Astrocyte (in vitro differentiated cells and primary cell): ENCODE measurements around the gene MET.

Source experiments
- CTCF ChIP-seq: IDR thresholded peaks from 2 replicates; pipeline ENCODE4 v1.5.1; 2011; ENCODE audit warnings: low read depth, mild to moderate bottlenecking, inconsistent platforms, low read length, moderate library complexity; ENCODE audit not compliant: insufficient read depth
- EZH2 ChIP-seq: IDR thresholded peaks from 2 replicates; pipeline ENCODE4 v1.6.1; 2012; ENCODE audit warnings: mild to moderate bottlenecking, low read length, inconsistent platforms; ENCODE audit not compliant: insufficient read depth

- no peak for TF ChIP-seq CTCF
- TF ChIP-seq EZH2 = no peak
Observed at GRCh38 chr7:116784647-116785046, 112.7 kb downstream of the MET start.
